Measurements from ENCODE around the gene CMYA5.

DNA sequence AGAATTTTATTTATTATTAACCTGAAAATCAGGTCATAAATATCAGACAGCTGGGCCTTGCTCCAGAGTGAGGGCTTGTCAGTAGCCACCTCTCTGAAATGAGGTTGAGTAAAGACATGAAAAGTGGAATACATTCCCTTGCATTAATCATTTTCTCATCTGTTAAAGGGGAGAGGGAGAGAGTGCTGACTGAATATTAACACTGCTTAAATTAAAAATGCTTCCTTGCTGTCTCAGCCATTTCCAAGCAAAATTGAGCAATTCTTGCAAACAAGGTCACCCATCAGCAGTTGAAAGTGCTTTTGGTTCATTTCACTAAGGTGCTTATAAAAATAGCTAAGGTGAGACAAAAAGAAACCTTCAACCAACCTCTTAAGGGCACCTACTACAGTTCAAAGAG is 102.8 kb downstream of the CMYA5 start:
- TF ChIP-seq, protein P1, sequence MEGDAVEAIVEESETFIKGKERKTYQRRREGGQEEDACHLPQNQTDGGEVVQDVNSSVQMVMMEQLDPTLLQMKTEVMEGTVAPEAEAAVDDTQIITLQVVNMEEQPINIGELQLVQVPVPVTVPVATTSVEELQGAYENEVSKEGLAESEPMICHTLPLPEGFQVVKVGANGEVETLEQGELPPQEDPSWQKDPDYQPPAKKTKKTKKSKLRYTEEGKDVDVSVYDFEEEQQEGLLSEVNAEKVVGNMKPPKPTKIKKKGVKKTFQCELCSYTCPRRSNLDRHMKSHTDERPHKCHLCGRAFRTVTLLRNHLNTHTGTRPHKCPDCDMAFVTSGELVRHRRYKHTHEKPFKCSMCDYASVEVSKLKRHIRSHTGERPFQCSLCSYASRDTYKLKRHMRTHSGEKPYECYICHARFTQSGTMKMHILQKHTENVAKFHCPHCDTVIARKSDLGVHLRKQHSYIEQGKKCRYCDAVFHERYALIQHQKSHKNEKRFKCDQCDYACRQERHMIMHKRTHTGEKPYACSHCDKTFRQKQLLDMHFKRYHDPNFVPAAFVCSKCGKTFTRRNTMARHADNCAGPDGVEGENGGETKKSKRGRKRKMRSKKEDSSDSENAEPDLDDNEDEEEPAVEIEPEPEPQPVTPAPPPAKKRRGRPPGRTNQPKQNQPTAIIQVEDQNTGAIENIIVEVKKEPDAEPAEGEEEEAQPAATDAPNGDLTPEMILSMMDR (conservative IDR thresholded peaks at IDR 0.05) = no peak
- no peak for TF ChIP-seq EZH2 (IDR thresholded peaks at IDR 0.05; ENCODE audit: low read depth)
